GM19324 (cell line): Measurements from ENCODE around the gene DGKH.
"Not testable (repeated sequence)": the region's sequence is repeated elsewhere in the genome, so short reads cannot be mapped to it uniquely, and the experiment has no call there.

Experiments
- ATAC-seq: cut with Tn5 transposase; IDR thresholded peaks from one replicate; pipeline ENCODE4 v1.9.1; 2021; ENCODE audit warnings: mild to moderate bottlenecking, moderate library complexity; ENCODE audit not compliant: unreplicated experiment, low FRiP score

The DGKH gene

DNA sequence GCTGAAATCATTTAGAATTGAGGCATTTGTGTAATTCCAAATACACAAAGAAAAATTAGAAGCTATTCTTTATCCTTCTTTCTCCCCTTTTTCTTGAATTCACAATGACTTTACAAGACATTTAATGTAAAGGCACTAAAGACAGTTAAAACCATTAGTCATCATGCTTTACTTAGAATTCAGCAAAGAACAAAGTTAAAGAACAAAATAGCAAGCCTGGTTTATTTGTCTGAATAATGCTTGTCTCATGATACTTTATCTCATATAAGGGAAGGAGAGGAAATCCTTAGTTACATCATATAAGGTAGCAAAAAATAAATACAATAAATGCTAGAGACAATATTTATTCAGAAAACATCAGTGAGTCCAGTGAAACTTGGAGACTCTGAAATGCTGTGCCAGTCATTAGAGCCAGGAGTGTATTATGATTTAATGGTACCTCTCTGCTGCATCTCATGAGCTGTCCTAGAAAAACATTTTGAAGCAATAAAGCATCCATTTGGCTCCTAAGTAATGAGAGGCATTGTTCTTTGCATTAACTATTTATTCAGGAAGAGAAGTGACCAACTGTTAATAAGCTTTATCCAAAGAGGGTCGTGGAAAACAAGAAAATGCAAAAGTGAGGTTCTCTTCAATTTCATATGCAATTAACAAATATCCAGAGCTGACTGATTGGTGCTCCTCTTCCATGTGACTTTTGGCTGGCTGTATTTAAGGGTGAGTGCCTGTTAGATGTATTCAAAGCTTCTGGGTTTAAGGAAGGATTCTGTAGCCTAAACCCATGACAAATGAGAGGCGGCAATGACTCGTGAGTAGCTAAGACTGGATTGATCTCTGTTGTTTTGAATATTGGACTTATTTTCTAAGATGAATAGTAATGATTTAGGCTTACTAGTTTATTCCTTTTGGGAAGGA, 105.0 kb downstream of the DGKH start:
- no peak for ATAC-seq

DNA sequence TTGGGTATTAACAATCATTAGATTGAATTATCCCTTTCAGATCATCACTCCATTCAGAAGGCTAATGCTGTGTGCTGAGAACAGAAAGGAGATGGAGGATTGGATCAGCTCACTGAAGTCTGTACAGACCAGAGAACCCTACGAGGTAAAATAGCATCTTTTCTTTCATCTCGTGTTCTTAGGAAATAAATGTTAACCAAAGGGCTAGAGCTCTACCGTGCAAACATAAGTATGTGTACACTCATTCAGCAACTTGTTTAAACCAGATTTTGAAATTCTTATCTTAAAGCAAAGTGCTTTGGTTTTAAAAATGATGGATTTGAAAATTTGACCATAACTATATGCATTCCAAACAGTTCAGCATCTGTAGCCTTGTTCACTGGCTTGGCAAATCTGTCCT, 106.8 kb downstream of the DGKH start:
- no peak for ATAC-seq

DNA sequence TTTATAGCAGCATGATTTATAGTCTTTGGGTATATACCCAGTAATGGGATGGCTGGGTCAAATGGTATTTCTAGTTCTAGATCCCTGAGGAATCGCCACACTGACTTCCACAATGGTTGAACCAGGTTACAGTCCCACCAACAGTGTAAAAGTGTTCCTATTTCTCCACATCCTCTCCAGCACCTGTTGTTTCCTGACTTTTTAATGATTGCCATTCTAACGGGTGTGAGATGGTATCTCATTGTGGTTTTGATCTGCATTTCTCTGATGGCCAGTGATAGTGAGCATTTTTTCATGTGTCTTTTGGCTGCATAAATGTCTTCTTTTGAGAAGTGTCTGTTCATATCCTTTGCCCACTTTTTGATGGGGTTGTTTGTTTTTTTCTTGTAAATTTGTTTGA, 114.9 kb downstream of the DGKH start:
- ATAC-seq = not testable (repeated sequence)

DNA sequence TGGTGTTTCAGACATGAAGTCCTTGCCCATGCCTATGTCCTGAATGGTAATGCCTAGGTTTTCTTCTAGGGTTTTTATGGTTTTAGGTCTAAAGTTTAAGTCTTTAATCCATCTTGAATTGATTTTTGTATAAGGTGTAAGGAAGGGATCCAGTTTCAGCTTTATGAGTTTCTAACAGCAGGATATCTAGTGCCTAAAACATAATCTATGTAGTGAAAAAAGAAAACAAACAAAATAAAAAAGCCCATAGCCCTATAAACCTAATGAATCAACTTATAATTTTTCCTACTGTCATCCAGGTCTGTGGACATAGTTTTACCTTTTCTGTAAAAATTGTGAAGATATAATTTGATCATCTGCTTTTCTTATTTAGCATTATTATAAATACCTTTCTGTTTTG, 115.5 kb downstream of the DGKH start:
- ATAC-seq = not testable (repeated sequence)

DNA sequence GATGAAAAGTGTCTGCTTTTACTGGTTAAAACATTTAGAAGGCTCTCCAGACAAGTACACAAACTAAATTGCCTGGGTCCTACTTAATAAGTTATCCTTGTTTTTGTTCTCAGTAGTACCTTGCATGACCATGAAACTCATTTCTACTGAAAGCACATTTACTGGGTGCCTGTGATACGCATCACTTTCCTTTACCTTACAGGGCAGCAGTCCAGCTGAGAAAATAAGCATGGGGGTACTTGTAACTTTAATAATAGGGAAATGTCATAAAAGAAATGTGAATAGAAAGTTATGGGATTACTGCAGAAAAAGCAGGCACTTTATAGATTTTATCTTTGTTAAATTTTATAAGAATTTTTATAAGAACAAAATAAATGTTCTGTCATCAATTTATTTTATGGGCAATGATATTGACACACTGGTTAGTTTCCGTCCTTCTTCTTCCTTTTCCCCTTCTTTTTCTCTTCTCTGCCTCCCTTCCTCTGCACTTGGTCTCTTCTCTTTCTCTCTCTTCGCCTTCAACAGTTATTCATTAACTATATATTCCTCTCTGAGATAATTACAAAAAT, 116.2 kb downstream of the DGKH start:
- ATAC-seq = no peak

DNA sequence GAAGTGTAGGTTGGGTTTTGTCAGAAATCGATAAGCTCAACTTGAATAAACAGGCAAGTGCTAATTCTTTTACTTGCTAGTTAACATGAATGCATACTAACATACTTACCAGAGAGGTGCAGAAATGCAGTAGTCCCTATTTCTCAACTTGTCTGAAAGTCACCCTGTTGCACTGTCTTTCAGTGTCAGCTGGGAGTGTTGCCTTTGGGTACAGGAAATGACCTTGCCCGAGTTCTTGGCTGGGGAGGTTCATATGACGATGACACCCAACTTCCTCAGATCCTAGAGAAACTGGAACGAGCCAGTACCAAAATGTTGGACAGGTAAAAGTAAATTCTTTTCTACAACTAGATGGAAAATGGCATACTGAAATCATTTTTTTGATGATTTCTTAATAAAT, 120.0 kb downstream of the DGKH start:
- no peak for ATAC-seq

DNA sequence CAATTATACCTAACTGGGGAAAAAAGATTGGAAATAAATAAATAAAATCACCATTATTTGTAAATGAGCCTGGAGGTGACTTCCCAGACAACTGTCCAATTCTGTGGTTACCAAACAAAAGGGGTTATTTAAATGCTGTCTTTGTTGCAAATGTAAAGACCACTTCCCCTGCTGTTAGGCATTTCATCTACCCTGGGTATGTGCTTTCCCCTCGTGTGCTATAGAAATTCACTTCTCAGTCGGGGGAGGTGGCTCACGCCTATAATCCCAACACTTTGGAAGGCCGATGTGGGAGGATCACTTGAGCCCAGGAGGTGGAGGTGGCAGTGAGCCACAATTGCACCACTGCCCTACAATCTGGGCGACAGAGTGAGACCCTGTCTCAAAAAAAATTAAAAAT, 121.6 kb downstream of the DGKH start:
- no peak for ATAC-seq

DNA sequence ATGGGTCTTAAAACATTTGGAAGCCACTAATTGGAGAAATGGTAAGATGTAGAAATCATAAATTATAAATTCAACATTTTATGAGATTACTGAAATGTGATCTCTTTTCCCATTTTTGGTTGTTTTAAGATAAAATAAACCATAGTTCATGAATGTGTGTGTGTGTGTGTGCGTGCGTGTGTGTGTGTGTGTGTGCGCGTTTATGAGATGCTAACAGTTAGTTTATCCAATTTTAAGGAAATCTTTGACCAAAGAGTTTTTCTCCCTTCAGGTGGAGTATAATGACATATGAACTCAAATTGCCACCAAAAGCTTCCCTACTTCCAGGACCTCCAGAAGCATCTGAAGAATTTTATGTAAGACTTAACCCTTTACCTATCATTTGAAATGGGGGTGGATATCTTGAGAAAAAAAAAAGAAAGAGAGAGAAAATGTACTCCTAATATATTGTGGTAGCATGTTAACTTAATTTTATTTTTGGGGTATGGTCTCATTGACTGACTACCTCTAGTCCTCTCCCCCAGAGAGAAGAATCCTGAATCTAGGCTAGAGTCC, 125.4 kb downstream of the DGKH start:
- no peak for ATAC-seq

DNA sequence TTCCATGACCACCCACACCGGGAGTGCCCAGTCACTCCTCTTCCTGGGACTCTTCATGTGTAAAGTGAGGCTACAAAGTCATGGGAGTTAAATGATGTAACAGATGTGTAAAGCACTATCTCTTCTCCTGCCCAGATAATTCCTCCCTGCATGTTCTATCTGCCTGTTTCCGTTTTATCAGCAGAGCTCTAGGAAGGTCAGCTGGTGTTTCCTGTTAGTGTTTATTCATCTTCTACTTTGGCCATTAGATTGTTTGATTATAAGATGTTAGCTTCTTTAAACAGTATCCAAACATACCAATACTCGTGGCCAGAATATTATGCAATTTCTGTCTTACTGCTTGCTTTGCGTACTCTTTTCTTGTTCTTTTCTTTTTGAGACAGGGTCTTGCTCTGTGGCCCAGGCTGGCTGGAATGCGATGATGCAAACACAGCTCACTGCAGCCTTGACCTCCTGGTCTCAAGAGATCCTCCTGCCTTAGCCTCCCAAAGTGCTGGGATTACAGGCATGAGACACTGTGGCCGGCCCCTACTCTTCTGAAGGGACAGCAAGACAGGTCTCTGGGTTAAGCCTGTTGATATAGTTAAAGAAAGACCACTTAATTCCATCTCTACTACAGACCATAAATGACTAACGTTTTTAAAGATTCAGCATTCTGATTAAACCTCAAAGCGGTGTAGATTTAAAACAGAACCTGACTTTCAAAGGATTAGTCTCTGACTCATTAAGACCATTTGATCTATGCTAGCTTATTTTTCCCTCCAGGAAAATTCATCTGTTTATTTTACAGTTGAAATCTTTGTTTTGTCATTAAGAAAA, 126.1 kb downstream of the DGKH start:
- no peak for ATAC-seq

DNA sequence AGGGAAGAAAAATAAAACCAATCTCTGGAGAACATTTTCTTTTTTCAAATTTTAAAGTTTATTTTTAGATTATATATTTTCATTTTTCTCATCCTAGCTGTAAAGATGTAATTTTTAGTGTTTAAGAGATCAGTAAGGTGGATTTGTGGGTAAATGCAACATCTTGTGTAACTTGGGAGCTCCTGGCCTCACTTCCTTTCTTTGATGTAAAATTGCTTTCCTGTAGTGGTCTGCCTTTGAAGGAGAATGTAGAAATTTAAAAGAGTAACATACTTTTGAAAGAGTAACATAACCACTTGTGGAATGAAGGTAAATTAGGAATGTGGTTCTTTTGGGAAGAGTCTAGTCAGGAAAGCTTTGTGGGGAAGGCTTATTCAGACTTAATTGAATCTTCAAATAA, 127.8 kb downstream of the DGKH start:
- ATAC-seq = no peak

DNA sequence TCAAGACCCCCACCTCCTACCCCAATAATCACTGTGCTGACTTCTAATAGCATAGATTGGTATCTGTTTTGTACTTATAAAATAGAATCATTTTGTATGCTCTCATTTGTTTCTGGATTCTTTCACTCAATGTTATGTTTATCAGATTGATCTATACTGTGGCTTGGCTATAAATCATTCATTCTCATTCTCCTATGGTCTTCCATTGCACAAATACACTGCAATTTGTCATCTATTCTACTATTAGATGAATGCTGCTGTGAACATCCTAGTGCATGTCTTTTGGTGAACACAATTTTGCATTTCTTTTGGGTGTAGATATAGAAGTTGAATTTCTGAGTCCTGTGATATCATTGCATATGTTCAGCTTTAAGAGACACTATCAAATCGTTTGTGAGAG, 128.7 kb downstream of the DGKH start:
- ATAC-seq = no peak

DNA sequence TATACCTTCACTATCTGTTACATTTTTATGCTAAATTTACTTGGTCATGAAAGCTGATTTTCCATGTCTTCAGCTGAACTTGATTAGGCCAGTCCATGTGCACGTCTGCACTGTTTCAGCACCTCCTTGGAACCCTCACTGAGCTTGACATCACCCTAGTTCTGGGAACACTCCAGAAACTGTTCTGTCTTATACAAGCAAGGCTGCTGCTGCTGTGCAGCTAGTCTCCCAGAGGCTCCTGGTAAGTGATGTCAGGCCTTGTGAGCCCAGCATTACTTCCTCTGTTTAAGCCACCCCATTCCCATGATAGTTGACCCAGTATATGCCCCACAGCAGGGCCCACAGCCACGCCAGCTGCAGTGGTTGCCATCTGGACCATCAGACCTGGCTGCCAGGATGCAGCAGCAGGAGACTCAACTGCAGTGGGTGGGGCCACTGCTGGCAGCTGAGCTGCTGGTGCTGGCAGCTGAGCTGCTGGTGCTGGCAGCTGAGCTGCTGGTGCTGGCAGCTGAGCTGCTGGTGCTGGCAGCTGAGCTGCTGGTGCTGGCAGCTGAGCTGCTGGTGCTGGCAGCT, 133.0 kb downstream of the DGKH start:
- ATAC-seq = no peak

DNA sequence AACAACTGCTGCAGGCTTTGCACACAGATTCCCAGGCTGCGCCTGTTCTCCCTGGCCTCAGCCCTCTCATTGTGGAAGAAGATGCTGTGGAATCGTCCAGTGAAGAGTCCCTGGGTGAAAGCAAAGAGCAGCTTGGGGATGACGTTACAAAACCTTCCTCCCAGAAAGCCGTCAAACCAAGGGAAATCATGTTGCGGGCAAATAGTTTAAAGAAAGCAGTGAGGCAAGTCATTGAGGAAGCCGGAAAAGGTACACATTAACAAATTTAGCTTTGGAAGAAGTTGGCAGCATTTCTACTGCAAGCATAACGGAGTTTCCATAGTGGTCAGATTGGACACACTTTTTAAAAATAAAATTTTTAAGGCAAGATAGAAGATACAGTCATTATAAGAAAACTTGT, 140.6 kb downstream of the DGKH start:
- no peak for ATAC-seq

DNA sequence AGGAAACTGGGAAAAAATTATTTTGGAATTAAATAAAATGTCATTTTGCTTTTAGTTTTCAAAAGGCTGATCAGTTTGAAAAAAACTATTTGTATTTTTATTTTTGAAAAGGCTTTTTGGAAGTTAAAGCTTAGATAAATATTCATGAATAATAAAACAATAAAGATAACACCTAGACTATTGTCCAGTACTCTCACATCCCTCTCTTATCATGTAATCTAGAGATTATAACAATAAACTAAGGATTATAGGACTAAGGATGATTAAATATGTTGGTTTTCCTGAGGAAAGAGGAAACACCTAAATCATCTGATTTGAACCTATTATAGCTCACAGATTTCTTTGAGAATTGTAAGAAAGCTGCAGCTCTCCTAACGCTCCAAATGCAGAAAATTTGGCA, 142.1 kb downstream of the DGKH start:
- ATAC-seq = no peak

DNA sequence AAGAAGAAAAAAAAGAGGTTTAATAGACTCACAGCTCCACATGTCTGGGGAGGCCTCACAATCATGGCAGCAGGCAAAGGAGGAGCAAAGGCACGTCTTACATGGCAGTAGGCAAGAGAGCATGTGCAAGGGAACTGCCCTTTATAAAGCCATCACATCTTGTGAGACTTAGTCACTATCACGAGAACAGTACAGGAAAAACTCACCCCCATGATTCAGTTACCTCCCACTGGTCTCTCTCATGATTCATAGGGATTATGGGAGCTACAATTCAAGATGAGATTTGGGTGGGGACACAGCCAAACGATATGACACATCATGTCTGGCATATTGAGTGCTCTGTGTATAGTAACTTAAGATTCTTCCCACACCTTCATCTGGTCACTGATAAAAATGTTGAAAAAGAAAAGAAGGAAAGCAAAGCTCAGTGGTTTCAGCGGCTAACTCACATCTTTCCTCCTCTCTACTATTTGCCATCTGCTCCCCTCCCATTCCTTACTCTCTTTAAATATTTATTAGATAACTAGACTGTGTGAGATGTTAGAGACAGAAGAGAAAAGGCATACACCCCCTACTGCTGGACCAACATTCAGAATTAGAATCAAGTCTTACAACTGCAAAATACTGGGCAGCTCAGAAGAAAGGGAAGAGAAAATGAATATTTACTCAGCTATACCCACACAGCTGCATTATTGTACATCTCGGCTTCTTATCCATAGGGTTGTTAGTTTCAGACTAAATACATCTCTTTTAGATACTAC, 163.4 kb downstream of the DGKH start:
- ATAC-seq = no peak

DNA sequence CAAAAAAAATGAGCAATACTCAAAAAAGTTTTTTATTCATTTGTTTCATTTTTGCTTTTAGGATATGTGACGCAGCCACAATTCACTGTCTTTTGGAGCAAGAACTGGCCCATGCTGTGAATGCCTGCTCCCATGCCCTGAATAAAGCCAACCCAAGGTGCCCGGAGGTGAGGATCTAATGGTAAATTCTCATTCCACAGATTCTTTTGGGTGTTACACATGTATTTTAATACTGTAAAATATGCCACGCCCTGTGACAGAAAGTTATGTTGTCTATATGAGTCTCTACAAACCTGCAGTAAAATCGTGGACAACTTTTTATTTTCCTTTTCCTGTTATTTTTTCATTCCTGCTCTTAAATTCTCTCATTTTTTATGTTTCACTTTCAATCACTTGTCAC, 166.0 kb downstream of the DGKH start:
- no peak for ATAC-seq

DNA sequence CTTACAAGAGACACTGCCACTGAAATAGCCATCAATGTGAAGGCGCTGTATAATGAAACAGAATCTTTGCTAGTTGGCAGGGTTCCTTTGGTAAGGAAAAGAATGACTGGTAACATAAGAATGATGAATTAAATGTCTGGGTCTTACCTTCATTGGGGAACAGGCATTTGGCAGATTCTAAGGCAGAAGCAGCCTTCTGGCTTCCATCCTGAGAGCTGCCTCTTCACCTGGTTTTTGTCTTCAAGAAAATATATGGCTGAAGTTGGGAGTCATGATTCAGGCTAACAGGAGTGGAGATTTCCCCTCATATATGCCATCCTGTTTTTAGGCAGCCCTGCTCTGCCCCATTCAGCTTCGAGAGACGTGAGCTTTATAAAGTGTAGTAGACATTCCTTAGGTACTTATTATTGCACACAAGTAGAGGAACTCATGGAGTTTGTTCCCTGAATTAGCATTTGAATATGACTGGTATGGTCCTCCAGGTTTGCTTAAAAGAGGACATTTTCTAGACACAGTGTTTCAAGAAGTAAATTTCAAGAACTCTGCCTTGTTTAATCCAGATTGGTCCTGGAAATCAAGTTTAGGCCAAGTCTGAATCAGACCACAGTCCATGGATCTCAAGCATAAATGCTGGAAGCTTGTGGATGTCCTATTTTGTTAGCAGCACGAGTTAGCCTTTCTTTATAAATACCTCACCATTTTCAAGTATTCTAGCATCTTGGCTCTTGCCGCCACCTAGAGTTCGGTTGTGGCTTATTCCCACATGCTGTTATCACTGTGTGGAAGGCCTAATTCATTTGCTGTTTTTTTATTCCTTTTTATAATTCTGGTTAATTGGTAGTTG, 167.4 kb downstream of the DGKH start:
- ATAC-seq = no peak

DNA sequence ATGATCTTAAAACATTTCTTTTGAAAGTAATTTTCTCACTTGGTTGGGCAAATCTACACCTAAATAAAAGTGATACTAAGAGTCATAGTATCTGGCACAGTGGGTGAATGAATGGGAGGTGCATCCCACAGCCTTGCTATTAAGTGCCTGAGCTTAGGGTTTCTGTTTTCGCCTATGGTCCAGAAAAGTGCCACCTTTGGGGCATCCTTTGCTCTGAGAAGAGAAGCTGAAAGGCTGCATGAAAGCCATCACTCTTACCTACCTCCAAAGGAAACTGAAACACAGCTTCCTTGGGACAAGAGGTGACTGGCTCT, 167.9 kb downstream of the DGKH start:
- no peak for ATAC-seq

DNA sequence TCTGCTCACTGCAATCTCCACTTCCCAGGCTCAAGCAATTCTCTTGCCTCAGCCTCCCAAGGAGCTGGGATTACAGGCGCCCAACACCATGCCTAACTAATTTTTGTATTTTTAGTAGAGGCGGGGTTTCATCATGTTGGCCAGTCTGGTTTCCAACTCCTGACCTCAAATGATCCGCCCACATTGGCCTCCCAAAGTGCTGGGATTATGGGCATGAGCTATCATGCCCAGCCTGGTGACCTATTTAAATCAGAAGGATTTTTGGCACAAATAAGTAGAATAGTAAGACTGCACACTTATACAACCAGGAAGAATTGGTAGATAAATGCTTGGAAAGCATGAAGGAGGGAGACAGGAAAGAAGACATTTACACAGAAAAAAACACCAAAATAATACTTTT, 170.1 kb downstream of the DGKH start:
- no peak for ATAC-seq
